ENCODE data around the gene NEO1.

NEO1 gene

GRCh38 chr15:73171711-73172110 lies 119.4 kb downstream of the NEO1 start:
- TF ChIP-seq CTCF (IDR thresholded peaks at IDR 0.05) (no peak), ZFX (IDR thresholded peaks at IDR 0.05; ENCODE audit: borderline replicate concordance) (no peak)
- H3K27ac ChIP-seq = no peak overlapping the region

- no peak overlapping the region for H3K27ac ChIP-seq
- TF ChIP-seq CTCF (IDR thresholded peaks at IDR 0.05) (no peak), ZFX (IDR thresholded peaks at IDR 0.05; ENCODE audit: borderline replicate concordance) (no peak)
Observed at GRCh38 chr15:73172508-73172907, 120.2 kb downstream of the NEO1 start.

DNA sequence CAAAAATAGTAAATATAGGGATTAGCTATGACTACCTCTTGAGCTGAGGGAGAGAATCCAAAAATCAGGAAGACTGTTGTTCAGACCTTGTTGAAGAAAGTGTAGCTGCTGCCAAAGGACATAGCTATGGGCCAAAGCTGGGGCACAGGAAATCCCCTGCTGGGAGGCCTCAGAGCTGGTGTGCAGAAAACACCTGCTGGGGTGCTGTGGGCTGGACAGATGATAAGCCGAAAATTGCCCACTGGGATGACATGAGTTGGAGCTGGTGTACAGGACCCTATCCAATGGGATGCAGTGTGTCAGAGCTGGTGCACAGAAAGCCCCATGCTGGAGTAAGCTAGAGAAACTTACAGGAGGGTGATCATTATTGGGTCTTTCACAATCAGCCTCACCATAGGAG lies 121.9 kb downstream of the NEO1 start:
- TF ChIP-seq CTCF (IDR thresholded peaks at IDR 0.05) = no peak
- TF ChIP-seq ZFX (IDR thresholded peaks at IDR 0.05; ENCODE audit: borderline replicate concordance) = no peak

DNA sequence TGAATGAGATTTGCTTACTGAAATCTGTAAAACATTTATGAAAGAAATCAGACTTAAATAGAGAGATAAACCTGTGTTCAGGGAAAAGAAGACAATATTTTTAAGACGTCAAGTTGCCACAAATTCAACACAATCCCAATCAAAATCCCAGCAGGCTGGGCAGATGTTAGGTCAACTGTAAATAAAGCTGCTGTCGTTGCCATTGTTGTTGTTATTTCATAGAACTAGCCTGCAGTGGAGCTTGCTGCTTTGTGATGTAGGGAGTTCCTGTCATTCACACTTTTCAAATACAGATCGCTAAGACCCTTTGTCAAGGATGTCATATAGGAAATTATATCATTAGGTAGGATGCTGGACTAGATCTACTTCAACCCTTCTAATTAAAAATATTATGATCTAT lies 123.1 kb downstream of the NEO1 start:
- no peak overlapping the region for H3K27ac ChIP-seq
- TF ChIP-seq ZFX (IDR thresholded peaks at IDR 0.05; ENCODE audit: borderline replicate concordance) (no peak), CTCF (IDR thresholded peaks at IDR 0.05) (no peak)

More for the DNA sequence above, 121.9 kb downstream of the NEO1 start:
- no peak overlapping the region for H3K27ac ChIP-seq

- TF ChIP-seq ZFX (IDR thresholded peaks at IDR 0.05; ENCODE audit: borderline replicate concordance) = no peak
- TF ChIP-seq CTCF (IDR thresholded peaks at IDR 0.05) = no peak
- no peak overlapping the region for H3K27ac ChIP-seq
Observed at GRCh38 chr15:73176598-73176997, 124.3 kb downstream of the NEO1 start.

GRCh38 chr15:73183071-73183470 lies 130.8 kb downstream of the NEO1 start:
- H3K27ac ChIP-seq = no peak overlapping the region
- TF ChIP-seq CTCF (IDR thresholded peaks at IDR 0.05) (no peak), ZFX (IDR thresholded peaks at IDR 0.05; ENCODE audit: borderline replicate concordance) (no peak)

DNA sequence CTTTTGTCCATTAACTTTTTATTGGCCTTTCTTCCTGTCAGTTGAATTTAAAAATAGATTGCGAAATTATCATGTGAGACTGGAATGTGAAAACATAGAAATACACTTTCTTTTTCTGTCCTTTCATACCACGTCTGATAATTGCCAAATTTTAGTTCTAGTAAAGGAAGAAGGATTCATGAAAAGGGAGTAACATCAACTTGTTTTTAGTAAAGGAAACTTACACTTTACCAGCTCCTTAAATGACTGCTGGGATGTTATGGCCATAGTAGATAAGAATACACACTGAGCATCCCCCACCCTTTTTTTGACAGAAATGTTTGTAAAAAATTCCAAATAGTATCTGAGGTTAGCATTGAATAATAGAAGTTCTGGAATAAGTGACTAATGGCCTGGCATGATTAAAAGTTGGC lies 137.9 kb downstream of the NEO1 start:
- no peak overlapping the region for H3K27ac ChIP-seq
- TF ChIP-seq CTCF (IDR thresholded peaks at IDR 0.05) (no peak), ZFX (IDR thresholded peaks at IDR 0.05; ENCODE audit: borderline replicate concordance) (no peak)
